HG02981 (cell line): ENCODE data around the gene TOX2.

Source experiments
- ATAC-seq: cut with Tn5 transposase; IDR thresholded peaks from one replicate; pipeline ENCODE4 v1.9.1; 2021; ENCODE audit warnings: mild to moderate bottlenecking, moderate library complexity; ENCODE audit not compliant: unreplicated experiment

Gene TOX2

DNA sequence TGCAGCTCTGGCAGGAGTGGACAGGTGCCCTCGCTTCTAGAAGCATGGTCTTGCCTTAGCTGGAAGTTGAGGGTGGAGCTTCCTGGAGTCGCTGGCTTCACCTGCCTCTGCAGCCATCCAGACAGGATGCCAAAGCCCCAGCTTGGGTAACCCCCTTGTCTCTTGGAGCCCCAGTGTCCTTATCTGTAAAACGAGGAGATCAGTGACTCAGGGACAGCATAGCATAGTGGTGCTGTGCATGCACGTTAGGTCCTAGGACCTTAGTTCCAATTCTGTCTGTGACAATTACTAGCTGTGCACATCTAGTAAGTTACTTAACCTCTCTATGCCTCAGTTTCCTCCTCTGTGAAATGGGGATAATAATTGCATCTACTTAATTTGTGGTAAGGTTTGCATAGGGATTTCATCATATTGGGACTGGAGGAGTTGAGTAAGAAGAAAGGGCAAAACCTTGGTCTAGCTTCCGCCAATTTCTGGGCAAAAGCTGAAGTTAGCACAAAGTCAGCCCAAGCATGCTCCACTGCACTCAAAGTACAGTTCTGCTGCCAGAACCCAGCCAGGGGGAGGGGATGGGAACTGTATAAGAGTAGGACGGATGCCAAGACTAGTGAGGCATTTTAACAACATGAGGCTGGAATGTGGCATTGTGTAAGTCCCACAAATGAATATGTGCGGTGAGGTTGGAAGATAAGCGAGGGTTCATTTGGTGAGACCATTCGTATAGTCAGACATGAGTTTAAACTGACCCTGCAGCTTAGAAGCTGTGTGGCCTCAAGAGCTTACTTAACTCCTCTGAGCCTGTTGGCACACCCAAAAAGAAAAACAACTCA is 24.5 kb downstream of the TOX2 start:
- no peak for ATAC-seq

DNA sequence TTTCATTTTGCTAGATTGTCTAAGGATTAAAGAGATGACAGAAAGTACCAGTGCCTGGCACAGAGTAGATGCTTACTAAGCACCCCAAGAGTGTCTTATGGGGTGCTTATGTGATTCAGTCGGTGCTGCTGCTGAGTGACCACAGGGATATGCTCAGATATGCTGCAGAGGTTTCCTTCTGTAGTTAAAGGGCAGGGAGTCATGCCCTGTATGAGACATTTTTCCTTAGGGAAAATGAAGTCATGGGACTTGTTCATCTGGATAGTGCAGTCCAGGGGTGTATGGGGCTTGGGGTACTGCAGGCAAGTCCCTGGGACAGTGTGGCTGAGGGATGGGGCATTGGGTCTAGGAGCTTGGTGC is 25.1 kb downstream of the TOX2 start:
- ATAC-seq, result no peak

DNA sequence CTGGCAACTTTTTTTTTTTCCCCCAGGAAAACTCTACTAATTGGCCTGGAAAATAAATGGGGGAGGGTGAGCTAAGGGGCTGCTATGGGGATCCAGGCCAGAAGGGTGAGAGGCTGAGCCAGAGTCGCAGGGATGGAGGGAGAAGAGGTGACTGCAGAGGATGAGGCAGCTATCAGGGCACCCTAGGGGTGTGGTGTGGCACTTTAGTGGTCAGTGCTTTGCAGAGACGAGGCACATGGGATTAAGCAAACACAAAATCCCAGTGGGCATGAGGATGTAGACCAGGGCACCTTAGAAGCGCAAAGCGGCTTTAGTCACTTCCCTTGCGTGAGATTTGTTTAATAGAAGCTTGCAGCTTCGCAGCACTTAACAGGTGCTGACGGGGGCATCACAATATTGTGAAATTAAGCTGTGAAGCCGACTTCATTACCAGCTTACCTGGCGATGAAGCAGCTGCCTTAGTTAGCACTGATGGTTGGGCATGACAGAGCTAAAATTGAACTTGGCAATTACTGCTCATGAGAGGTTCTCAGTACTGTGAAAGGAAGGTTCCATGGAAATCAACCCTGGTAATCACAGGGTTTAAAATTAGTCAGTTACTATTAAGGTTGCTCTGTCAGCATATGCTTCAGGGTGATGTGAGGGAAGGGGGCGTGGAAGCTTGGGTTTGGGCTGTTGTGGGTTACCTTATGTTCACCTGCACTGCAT is 26.0 kb downstream of the TOX2 start:
- ATAC-seq, result no peak

DNA sequence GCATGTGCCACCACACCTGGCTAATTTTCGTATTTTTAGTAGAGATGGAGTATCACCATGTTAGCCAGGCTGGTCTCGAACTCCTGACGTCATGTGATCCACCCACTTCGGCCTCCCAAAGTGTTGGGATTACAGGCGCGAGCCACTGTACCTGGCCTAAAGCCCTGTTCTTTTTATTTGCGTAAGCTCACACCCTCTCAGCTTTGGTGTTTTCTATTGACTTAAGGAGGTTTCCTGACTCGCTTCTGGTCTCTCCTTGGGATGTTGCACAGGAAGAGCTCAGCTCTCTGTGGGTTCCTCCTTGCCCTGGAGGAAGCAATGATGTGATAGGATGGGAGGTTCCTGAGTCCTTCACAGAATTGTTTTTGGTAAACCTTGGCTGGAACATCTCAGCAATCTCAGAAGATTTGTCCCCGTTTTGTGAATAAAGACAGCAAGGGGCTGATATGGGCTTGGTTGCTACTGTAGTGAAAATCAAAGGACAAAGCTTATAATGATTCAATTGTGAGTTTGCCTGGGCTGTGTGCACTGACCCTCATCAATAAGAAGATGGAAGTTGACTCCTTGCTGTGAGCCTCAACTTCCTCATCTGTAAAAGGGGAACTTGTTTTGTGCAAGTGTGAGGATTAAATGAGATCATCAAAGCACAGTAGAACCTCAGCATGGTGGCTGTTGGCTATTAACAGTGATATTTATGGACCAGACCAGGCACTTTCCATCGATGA is 27.0 kb downstream of the TOX2 start:
- ATAC-seq, result no peak

DNA sequence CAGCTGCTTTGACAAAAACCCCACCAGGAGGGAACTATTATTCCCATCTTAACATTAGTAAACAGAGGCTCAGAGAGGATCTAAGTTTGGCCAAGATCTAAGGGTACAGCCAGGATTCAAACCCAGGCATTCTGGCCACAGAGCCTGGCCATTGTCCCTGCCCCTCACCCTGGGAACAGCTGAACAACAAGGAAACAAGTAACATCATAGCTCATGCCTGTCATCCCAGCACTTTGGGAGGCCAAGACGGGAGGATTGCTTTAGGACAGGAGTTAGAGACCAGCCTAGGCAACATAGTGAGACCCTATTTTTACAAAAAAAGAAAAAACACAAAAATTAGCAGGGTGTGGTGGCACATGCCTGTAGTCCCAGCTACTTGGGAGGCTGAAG is 27.5 kb downstream of the TOX2 start:
- ATAC-seq, result no peak

DNA sequence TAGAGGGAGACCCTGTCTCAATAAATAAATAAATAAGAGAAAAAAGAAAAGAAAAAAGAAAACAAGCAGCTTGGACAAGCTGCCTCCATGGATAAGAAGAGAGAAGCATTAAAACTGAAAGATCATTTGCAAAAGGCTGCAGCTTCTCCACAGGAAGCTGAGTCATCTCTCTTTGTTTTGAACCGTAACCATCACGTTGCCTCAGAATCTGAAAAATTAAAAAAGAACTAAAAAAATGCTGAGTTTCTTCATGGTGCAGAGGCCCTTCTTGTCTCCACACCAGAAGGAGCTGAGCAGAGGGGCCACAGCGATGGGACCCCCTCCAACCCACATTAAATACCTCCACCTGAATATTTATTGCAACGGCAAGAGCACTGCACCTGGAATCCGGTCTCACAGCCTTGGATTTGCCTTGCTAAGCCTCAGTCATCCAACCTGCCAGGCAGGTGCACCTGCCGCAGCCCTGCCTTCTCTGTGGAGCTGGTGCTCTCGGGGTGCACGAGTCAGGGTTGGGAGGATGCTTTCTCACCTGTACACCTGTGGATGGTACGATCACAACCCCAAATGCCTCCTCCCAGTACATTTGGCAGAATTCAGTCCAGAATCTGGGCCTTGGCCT is 28.1 kb downstream of the TOX2 start:
- no peak for ATAC-seq

DNA sequence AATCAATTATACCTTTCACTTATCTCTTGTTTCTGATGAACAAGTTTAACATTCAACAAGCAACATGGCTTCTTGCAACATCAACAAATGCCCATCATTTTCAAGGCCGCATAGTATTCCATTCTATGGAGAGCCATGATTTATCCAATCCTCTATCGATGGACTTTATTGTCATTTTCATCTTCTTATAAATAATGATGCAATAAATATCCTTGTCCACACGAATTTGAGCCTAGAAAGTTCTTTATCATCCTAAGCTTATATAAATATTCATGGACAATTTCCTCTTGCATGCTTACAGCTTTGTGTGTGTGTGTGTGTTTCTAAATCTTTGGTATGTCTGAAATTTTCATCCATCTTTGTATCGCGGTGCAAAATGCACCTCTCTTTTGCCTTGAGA is 29.1 kb downstream of the TOX2 start:
- no peak for ATAC-seq

DNA sequence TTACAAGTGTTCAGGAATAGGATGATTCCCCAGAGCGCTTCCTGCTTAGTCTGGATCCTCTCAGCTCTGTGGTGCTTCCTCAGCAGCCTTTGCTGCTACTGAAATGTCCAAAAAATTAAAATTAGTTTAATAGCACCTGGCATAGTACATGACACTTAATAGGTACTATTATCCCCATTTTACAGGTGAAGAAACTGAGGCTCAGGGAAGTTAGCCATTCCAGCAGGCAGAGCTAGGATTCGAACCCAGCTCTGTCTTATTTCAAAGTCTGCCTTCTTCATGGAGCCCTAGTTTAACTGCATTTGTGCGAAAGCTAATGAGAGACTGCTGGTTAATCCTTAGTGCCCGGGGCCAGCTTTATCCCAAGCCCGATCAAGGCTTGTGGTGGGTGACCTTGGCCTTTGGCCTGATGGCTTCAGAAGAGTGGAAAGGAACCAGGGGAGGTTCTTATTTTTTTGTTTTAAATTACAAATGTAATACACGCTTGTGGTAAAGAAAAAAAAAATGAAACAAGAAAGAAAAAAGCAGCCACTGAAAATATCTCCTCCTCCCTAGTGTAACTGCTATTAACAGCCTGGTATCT is 30.1 kb downstream of the TOX2 start:
- ATAC-seq, result no peak

DNA sequence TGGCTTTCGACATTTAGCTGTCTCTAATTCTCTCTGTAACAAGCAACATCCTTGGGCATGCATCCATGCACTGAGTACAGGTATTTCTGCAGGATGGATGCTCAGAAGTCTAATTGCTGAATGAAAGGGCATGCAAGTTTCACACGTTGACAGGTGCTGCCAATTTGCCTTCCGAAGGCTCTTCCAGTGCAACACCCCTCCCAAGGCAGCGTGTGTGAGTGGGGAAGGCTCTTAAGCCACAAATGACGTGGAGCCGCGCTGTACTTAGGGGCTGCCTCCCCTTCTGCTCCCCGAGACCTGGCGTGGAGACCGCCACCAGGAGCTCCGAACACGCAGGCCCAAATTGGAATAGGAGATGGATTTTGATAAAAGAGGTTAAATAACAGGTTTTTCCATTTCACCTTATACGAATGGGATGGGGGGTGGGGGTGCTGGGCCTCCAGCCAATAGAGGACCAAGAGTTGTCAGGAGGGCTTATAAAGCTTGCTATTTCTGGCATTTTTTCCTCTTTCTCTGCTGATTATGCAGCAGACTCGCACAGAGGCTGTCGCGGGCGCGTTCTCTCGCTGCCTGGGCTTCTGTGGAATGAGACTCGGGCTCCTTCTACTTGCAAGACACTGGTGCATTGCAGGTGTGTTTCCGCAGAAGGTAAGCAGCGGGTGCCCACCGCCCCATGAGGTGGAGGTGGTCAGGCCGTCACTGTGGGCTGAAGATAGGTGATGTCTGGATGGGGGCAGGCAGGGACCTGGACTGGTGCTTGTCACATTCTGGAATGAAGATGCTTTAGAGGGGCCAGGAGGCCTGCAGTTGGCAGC is 30.9 kb downstream of the TOX2 start:
- no peak for ATAC-seq

DNA sequence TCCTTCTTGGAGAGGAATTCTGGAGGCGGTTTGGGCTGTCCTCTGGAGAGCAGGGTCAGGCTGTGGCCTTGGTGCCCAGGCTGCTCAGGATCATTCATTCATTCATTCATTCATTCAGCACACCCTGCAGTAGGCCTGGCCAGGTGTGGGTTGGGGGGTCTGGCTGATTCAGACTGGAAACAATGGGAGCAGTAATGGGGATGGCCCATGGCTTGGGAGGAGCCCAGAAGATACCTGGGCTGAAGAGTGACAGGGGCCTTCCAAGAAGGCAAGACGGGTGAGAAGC is 31.5 kb downstream of the TOX2 start:
- no peak for ATAC-seq

DNA sequence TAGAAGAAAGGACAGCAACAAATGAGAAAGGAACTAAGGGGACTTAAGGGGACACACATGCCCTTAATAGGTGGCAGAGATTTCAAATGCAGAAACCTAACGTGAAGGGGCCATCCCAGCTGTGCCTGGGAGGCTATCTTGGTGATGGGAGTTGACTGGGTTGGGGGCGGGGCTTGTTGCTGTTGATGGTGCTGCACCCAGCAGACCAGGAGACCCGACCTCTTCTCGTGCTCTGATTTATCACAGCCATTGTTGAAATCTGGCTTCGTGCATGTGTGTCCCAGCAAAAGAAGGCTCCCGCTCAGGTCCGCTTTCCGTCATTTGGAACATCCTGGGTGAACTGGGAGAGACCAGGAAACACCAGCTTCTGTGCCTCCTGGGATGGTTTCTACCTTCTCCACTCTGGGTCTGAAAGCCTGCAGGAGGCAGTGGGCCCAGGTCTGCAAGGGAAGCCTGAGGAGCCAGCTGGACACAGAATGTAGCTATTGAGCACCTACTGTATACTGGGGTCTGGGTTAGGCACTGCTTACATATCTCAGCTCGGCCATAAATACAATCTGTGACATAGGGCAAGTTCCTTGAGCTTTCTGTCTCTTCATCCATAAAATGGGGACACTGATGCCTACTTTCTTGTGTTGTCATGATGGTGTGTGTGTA is 32.1 kb downstream of the TOX2 start:
- ATAC-seq, result no peak

DNA sequence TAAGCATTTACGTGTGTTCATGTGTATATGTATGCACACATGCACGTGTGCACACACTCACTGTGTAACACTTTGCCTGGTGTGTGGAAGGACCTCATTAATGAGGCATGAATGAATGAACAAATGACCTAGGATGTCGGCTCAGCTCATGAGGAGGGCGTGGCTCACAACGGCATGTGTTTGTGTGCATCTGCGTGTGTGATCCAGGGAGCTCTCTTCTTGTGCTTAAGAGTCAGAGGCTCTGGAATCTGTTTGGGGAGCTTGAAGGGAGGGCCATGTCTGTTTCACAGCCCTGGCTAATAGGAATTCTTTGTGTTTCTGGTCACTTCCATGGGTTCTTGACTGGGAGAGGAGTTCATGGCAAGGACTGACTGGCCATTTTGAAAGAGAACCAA is 32.7 kb downstream of the TOX2 start:
- ATAC-seq, result no peak

DNA sequence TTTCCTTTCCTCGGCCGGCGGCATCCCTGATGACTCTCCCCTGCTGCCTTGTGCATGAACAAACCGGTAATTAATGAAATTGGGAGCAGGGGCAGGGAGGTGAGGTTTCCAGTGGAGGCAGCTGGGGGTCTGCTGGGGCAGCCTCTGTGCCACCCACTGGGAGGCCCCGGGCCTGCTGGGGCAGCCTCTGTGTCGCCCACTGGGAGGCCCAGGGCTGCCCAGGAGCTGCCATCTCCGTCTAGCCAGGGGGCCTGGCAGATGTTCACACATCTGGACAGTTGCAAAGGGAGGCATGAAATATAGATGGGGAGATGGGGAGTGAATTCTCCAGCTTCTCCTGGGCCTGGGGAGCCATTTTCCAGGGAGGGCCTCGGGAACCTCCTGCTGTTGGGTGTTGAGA is 33.8 kb downstream of the TOX2 start:
- ATAC-seq, result no peak

DNA sequence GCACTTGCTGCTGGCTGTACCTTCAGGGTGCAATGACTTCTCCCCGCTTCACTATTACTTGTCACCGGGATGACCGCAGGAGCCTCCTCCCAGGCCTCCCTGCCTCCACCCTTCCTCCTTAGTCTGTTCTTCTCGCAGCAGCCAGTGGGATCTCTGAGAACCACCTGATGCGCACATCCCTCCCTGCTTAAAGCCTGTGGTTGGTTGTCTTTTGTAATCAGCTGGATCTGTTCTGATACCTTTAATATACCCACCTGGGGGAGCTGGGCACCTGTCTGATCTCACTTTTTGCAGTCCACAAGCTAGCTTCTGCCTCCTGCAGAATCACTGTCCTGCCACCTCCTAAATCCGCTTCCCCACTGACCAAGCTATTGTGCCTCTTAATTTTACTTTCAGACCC is 34.6 kb downstream of the TOX2 start:
- no peak for ATAC-seq

DNA sequence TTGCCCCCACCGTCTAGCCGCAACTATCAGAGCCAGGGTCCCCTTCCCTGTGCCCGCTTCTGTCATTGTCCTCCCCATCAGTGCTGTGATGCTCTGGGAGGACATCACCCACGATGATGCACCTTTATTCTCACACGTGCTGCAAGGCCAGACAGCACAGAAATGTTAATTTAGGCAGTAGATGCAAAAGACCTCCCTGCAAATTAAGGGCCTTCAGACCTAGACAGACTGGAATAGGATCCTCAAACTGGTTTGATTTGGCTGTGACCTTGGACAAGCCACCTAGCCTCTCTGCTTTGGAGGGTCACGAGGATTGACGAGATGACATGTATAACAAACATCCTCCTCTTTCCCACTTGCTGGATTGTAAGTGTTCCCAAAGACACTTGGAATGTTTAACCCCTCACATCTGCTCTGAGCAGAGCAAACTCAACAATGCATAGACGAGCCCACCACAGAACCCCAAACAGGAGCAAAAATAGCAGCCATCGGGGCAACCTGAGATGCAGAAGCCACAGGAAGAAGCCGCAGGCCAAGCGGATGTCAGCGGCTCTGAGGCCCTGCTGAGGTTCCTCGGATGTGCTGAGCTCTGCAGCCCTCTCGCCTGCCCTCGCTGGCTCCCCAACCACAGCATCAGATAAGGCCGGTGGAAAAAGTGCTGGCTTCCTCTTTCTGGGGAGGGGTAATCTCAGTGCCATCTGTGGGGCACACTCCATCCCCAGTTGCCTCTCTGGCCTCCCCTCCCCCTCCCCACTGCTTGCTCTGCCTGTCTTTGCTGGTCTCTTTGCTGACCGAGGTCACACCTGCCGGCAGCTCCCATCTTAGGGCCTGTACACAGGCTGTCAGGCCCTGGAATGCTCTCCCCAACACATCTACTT is 35.3 kb downstream of the TOX2 start:
- ATAC-seq, result peak; percentile 82

DNA sequence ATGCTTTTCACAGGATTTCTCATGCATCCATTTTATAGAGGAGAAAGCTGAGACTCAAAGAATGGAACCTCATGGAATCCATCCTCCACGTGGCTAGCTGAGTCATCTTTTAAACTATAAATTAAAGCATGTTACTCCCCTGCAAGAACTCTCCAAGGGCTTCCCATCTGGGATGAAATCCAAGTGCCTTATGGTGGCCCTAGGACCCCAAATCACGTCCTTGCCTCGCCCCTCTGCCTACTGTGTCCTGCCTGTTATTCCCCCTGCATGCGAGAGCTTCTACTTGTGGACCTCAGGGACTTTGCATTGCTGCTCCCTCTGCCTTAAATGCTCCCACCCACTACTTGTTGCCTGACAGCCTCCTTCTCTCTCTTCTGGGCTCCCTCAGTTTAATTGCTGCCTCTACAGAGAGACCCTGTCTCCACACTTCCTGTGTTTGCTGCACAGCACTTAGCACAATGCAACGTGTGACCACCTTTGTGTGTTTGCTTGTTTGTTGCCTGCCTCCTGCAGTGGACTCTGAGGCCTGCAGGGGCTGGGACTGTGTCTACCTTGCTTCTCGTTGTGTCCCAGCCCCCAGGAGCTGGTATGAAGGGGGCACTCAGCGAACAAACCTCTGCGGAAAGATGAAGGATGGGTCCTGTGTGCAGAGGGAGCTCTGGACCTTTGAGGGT is 39.4 kb downstream of the TOX2 start:
- no peak for ATAC-seq

DNA sequence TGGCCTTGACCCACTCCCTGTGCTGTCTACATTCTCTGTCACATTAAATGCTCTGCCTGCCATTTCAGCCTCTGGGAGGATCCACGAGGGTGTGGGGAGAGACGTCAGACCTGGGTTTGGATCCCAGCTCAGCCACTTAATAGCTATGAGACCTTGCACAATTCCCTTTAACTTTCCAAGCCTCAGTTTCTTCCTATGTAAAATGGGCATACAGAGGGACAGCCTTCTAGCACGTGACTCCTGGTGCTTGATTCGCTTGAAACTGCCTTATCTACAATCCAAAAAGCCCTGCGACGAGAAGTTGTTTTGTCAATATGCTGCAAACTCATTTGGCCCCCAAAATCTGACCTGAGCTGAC is 40.0 kb downstream of the TOX2 start:
- no peak for ATAC-seq

DNA sequence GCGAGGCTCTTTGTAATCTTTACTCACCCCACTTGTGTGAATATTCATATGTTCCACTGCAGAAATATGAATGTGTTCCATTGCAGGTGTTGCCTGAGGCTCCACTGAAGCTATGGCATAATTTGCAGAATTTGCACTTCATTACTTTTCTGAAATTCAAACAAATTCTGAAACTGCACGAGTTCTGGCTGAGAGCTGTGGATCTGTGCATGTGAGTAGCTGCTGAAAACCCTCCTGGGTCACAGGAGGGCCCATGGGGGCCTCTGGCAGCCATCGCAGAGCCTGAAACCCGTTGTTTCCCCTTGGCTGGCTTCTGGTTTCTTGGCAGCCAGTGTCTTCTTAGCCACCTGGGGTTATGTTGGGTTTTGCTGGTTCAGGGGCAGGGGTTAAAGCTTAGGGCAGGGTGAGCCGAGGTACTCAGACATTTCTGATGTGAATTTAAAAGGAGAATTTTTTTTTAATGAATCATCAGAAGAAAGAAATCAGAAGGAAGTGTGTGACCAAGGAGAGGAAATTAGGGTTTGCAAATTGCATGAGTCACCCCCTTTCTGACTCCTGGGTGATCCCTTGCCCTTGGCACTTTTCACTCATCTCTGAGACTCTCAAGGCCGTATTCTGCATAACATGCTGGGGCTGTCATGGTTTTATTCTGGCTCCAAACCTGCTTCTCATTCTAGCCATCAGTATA is 40.6 kb downstream of the TOX2 start:
- peak; percentile 60 for ATAC-seq
